AG08395 (cell line): ENCODE results near the gene MCFD2.

Source experiments
- DNase-seq: peaks from one replicate; pipeline ENCODE4 v3.0.0; 2012; ENCODE audit warnings: mixed read lengths, low spot score

Gene MCFD2

GRCh38 chr2:46915281-46915810, at the start of gene MCFD2:
MCFD2 (minus strand) TSS chr2:46915806; CDS start chr2:46909171, 6,635 bp downstream.
- DNase-seq, result peak; percentile 51

GRCh38 chr2:46964835-46965560, 49.4 kb upstream of the MCFD2 start:
- peak; percentile 15 for DNase-seq

DNA sequence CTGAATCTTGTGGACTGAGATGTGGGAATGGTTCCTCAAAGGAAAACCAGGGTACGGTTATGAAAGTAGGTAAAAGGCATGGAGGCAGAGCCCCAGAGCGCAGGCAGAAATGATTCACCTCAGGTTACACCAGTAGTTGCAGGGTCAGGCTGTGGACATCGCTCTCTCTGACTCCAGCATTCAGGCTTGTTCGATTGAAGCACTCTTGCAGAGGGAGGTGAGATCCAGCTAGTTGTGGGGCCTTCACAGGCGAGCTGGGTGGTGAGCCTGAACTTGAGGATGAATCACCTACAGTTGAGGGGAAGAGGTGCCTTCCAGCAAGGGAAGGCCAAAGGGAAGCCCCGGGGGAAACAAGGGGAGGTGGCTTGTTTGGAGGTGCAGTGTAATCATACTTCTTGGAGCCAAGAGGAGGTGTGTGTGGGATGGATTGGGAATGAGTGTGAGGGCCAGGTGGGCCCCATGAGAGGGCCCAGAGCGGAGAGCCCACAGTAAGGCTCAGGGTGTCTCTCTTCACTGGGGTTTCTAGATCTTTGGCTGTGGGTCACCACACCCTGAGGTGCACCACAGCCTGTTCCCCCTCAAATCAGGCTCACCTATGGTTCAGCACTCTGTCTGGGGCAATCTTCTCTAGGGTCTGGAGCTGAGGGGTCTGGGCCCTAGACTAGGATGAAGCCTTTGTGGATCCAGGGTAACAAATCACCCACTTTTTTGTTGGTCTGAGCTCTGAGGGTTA, 48.5 kb upstream of the MCFD2 start:
- DNase-seq, result no peak

DNA sequence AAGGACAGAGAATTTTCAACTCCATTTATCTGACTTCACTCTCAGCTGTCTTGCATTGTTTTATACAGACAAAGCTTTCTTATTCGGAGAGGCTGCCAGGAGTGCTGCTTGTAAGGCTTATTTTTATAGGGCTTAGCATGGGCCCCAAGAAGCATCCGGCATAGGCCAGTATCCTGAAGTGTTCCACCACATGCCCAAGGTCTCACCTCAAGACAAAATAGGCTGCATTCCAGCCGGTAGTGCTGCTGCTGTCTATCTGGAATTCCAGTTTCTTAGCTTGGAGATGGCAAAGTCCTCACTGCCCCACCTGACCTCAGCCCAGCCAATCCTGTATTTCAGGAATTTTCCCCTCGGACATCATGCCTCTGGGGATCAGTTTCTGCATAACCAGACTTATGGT, 47.6 kb upstream of the MCFD2 start:
- DNase-seq, result no peak

GRCh38 chr2:46962751-46963150, 47.1 kb upstream of the MCFD2 start:
- DNase-seq, result no peak

DNA sequence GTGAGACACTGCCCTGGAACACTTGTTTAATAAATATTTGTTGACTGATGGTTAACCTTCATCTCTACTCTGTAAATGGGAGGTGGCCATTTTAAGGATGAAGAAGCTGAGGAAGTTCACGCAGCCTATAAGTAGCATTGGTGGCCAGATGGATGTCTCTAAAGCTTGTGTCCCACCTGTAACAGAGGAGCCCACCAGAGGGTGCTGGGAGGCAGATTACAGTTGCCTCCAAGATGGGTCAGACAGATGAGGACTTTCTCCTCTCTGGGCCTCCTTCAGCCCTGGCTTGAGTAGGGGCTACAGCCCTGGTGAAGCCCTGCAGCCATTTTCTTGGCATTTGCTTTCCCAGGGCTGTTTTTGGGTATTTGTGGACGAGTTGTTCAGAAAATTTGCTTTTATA, 45.0 kb upstream of the MCFD2 start:
- no peak for DNase-seq

GRCh38 chr2:46958431-46959017, 42.9 kb upstream of the MCFD2 start:
- DNase-seq, result no peak

DNA sequence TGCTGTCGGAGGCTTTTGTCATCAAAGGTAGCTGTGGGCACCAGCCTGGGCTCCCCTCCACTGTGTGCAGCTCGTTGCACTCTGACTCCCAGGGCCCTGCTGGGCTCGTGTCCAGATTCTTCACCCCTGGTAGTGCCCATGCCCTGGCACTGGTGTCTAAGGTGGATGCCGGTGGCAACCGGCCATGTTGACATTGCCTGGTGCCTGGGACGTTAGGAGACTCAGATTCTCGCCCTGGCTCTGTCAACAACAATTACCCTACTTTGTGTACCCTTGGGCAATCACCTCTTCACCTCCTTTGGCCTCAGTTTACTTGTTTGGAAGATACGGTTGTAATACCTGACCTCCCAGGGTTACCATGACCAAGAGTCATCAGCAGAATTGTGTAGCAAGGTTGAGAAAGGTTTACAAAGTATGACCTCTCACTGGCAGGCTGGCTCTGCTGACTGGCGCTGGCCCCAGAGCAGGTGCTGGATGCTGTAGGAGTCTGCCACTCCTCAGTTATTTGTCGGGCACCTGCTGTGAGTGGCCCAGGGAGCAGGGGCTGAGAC, 41.5 kb upstream of the MCFD2 start:
- DNase-seq, result no peak

DNA sequence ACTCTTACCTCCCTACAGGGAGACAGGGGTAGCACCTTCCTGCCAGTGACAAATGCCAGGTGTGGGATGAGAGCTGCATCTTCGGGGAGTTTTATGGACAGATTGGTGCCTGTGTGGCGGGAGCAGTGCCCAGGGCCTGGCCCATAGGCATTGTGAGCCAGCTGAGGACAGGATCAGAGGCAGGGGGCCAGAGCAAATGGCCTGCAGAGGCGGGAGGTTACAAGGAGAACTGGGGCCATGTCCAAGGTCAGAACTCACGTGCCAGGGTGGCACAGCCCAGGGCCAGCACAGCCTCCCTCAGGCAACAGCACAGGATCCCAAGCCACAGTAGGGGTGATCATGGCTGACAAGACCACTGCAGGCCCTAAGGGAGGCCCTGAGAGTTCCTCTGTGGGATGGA, 40.2 kb upstream of the MCFD2 start:
- DNase-seq, result no peak

DNA sequence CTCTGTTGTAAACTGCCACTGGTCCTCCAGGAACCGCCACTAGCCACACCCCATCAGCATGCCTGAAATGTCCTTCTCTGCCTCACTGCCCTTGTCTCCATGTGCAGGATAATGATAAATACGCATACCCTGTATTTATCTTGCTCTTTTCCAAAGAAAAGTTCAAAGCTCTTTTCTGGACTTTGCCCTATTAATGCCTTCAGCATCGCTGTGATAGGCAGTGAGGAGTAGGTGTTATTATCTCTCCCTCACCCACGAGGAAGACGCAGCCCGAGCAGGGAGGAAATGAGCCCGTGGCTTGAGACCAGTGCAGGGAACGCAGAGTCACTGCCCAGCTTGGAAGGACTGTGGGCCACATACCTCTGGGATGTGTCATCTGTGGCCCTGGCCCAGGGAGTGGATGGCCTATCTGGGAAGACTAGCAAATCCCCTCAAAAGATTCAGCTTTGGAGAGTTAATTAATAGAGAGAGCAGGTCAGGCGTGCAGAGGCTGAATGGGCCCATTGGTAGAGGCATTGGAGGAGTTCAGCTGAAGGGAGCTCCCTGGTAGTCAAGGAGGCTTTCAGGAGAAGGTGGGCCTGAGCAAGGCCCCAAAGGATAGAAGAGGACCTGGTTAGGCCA, 39.5 kb upstream of the MCFD2 start:
- peak; percentile 97 for DNase-seq

DNA sequence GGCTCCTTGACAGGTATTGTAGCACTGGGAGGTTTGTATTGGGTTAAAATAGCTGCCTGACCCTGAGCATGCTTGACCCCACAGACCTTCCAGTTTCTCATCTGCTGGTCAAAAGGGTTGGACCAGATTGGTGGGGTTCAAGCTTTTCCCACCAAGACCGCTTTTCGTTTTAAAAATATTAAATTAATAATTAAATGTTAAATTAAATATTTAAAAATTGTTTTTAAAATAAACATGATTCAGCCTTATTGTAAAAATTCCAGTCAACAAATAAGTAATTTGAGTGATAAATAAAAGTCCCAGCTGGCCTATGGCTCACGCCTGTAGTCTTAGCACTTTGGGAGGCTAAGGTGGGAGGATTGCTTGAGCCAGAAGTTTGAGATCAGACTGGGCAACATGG, 36.6 kb upstream of the MCFD2 start:
- no peak for DNase-seq

DNA sequence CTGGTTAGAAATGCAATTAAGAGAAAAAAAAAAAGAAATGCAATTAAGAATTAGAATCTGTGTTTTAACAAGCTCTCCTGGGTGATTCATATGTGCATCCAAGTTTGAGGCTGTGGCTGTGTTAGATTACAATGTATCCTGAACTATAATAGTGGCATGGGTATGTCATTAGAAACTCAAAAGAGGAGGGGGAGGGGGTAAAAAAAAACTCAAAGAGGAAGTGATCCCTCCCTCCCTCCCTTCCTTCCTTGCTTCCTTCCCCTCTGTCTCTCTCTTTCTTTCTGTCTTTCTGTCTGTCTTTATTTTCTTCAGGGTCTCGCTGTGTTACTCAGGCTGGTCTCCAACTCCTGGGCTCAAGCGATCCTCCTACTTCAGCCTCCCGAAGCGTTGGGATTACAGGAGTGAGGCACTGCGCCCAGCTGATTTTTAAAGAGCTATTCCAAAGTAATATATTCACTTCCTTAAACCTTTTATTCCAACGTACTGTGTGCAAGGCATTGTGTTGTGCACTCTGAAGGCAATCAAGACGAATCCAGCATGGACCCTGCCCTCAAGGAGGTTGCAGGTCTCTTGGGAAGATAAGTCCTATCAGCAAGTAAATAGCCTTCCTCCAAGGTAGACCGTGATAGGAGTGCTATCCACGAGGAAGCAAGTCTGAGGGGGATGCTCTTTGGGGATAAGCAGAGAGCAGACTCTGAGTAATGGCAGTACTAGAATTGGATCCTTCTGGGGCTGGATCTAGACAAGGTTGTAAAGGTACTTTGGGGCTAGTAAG, 35.9 kb upstream of the MCFD2 start:
- DNase-seq, result no peak

DNA sequence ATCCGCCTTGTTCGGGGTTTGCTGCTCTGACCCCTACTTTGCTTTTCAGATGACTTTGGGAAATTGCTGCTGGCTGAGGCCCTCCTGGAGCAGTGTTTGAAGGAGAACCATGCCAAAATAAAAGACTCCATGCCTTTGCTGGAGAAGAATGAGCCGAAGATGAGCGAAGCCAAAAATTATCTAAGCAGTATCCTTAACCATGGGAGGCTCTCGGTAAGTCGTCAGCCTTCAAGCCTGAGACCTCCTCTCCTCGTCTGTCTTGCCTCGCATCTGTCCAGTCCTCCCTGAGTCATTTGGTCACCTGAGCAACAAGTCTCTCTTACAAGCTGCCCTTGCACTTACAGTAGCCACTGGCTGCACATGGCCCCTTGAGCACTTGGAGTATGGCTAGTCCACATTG, 34.7 kb upstream of the MCFD2 start:
- DNase-seq, result no peak

- DNase-seq, result no peak
Observed at GRCh38 chr2:46947841-46948240, 32.2 kb upstream of the MCFD2 start.

DNA sequence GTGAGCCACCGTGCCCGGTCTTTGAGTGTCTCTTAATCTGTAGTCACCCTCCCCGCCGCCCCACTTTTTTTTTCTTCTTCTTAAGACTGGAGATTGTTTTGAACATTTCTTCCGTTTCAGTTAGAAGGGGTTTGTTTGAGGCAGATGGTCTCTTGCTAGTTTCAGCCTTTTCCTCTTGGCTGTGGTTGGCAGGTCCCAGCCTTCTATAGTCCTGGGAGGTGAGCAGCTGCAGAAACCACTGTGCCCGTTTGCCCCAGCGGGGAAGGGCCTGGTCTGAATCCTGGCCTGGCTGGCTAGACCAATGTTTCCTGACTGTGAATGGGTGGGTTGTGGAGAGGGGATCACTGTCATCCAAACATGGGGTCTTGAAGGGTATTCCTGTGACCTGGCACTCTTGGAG, 30.1 kb upstream of the MCFD2 start:
- DNase-seq, result no peak

GRCh38 chr2:46943881-46944798, 28.5 kb upstream of the MCFD2 start:
- no peak for DNase-seq

GRCh38 chr2:46942891-46943626, 27.5 kb upstream of the MCFD2 start:
- no peak for DNase-seq

GRCh38 chr2:46942143-46942526, 26.5 kb upstream of the MCFD2 start:
- DNase-seq, result peak; percentile 34

GRCh38 chr2:46939626-46940359, 24.2 kb upstream of the MCFD2 start:
- DNase-seq, result no peak
